ENCODE measurements around the gene SURF2.
"Not testable (repeated sequence)": the region's sequence is repeated elsewhere in the genome, so short reads cannot be mapped to it uniquely, and the experiment has no call there.

SURF2 gene

DNA sequence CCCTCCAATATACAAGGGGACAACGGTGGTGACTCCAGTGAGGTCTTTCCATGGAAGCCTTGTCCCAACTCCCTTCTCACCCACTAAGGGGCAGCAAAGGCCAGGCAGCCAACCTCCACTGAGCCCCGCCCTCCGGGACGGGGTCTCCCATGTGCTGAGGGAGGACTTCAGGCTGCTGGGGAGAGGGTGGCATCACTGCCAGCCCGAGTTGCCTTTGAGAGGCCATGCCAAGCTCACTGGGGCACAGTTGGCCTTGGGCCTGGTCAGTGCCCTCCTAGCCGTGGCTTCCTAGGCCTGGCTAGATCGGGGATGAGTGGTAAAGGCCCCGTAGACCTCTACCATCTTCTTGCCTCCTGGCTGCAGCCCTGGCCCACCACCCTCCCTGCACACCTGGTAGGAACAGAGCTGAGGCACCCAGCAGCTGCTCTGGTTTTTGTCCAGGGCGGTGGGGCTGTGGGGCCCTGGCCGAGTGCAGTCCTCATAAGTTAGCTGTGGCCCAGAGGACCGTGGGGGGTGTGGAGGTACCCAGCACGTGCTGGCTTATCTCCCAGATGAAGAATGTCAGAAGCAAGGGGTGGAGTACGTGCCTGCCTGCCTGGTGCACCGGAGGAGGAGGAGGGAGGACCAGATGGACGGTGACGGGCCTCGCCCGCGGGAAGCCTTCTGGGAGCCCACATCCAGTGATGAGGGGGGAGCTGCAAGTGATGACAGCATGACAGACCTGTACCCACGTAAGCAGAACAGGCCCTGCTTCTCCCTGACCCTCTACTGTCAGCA lies 3.2 kb downstream of the SURF2 start:
- DNase-seq, result no peak

DNA sequence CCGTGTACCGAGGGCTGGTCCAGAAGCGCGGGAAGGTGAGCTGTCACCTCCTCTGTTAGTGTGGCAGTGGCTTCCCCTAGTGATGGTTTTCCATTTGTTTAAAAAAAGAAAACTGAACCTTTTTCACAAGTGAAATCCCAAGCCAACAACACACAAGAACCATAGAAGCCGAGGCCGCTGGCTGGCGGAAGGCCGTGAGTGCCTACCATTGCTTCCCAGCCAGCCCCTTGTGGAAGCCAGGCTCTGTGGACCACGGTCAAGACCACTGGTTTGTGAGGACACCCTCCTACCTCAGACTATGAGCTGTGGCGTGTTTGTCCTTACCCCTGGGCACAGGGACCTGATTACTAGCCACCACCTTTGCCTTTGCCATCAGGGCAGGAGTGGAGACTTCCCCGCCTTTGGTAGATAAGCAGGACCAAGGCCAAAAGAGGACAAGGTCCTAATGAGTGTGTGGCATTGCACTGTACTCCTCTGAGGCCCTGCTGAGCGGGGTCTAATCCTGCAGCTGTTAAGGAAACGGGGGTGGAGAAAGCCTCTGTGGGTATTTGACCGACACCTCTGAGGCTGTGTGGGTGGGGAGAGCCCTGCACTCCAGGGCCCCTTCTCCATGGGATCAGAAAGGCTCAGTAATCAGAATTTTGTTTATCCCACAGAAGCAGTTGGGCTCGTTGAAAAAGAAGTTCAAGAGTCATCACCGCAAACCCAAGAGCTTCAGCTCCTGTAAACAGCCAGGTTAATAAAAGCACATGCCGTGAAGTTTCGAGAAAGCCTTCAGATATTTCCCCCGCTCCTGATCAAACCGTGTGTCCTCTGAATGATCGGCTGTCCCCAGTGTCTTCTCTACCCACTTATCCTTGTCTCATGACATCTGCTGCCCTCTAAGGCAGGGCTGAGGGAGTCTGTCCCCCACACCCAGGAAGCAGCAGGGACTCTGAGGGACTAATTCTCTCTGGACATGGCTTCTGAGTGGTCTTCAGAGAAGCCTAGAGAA lies 4.3 kb downstream of the SURF2 start:
- no peak for DNase-seq

DNA sequence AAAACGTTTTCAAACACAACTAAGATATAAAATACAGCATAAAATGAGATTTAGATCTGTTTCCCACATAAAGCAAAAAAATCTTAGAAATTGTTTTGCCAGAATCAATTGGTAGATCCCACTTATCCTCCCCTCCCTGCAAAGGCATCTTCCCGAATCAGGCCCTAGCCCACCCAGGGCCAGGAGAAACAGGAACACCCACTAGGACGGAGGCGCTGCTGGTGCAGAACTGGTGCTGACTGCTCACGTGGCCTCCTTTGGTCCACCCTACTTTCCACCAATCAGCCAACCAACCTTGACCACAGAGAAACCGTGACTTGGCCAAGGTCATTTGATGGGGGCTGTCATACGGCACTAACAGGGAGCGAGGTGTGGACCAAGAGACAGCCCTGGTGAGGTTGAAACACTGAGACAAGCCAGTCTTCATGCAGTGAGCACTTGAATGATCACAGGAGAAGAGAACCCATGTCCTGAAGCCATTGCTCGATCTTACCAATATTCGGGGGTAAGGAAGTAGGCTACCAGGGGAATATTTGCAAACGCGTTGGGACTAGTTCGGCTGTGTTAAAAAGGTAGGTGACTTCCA lies 5.2 kb downstream of the SURF2 start:
- no peak for DNase-seq

DNA sequence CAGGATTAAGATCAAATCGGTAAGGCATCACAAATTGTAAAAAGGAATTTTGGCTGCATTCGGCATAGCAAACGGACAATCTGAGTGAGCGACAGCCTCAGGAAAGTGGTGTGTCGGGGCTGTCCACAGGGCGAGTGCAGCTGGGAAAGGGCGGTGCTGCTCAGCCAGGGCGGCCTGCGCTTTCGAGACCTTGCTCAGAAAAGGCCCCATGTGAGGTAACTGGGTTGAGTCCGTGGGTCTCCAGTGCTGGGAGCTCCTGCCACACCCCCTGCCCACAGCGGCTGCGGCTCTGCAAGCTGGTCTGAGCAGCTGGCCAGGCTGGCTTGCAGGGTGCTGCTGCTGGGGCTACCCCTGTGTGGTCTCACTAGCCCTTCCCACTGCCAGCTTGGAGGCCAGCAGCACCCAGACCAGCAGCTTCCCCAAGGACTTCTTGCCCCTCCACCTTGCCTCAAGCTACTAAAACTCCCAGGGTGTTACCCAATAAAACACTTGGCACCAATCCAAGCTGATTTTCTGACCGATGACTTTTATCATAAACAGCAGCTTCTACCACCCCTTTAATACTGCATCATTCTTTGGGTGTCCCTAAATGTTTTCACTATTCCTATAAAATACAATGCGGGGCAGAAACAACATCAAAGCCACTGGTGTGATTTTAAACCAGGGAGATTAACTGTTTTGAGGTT lies 6.2 kb downstream of the SURF2 start:
- DNase-seq, result no peak

DNA sequence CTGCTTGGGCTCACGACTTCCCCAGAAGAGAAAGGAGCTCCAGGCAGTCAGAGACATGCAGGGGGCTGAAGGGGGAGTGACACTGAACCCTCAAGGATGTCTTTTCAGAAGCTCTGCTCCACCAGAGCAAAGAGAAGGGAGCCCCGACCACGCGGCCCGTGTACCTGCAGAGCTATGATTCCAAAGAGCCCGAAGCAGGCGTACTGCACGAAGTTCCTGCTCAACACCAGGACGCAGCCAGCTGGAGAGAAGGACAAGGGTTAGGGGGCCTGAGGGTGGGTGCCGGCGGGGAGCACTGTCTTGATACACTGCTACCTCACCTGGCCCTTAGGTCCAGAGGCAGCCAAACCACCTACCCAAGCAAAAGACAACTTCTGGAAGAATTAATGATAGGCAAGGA lies 10.1 kb downstream of the SURF2 start:
- DNase-seq, result no peak

DNA sequence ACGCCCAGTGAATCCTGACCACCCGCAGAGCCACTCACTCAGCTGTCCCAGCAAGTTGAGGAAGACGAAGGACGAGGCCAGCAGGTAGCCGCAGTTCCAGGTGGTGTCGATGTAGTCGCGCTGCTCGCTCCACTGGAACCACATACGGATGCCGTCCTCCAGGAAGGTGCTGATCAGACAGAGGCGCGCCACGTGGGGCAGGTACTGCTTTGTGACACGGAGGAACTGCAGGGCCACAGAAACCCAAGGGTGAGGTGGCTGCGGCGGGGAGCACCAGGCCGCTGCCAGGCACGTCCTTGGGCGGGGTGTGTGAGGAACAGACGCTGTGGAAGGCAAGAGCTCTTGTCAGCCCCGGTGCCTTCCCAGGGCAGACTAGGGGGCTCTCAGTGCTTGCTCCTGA lies 10.9 kb downstream of the SURF2 start:
- DNase-seq, result no peak

DNA sequence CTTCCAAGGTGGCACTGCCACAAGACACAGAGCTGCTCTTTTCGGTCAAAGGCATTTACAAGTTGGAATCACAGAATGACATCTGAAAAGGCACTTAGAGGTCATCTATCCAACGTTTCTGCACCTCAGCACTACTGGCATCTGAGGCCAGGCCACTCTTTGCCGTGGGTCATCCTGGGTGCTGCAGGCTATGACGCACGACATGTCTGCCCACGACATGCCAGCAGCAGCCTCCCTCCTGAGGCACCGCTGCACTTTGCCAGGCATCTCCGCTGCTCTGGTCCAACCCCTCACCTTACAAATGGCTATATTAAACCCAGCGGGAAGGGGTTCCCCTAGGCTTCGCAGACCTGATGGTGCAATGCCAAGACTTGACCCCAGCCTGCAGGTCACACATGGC lies 11.4 kb downstream of the SURF2 start:
- DNase-seq, result no peak

DNA sequence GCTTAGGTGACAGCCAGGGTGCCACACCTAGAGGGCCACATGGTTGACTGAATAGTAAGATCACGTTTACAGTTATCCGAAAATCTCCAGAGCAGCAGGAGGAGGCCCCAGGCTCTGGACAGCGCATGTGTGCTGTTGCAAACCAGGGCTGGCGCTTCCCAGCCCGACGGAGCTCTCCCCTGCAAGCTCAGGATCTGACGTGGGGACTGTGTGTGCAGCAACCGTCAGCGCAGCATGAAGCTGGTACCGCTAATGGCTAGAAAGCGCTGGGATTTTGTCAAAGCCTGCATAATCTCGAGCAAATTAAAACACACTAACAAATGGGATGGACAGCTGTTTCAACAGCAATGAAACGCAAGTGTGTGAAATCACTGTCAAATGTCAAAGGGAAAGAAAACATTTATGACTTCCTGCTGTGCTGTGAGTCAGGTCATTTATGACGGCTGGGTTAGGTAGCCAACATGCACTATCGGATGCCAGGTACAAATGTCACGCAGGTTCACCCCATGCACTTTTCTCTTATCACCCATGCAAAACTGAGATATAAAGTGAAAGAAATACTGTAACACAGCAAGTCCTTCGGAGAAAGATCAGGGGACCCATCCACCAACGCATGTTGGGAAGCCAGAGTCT lies 12.0 kb downstream of the SURF2 start:
- no peak for DNase-seq

DNA sequence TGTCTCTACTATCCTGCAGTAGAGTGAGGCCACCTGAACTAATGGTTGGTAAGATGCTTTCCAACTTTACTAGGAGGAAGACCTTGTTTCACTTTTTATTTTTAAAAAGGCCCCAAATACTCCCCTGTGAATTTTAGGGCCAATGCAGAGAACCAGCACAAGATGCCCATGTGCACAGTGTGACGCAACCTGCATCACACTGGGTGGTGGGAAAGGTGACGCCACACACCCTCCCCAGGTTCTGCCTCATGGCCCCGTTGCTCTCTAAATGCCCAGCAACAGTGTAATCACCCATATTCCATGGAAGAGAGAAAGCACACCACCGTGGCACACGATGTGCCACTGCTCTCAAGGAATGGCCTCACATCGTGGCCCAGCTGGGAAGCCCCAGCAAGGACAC lies 13.1 kb downstream of the SURF2 start:
- DNase-seq, result no peak

DNA sequence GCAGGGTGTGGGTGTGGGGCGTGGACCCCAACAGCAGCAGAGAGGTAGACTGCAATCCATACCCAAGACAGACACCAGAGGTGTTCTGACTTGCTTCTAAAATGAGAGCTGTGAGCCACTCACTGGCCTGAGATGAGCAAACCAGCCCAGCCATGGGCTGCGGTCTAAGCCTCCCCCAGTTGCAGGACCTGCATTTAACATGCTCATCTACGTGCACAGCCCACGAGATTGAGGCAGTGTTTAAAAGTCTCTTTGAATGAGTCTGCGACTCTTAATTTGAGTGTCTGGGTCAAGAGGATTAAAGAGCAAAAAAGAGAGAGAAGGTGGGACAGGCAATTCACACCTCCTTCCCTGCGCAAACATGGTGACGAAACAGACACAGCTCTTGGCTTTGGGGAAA lies 13.6 kb downstream of the SURF2 start:
- no peak for DNase-seq

DNA sequence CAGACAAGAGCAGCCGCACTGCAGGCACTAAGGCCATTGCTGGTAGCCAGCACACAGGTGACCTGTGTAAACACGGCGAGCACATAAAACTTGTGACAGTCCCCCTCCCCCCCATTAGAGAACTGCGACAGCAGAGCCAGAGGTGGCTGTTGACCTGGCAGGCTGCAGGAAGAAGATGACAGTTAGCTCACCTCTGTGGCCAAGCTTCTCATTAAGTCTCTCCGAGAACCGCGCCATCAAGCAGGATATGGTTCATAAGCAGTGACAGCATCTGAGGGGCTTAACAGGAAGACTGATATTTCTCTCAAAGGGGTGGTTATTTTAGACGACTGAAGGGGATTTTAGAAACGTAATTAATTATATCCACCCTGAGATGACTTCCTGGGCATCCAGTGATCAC lies 14.3 kb downstream of the SURF2 start:
- DNase-seq, result no peak

DNA sequence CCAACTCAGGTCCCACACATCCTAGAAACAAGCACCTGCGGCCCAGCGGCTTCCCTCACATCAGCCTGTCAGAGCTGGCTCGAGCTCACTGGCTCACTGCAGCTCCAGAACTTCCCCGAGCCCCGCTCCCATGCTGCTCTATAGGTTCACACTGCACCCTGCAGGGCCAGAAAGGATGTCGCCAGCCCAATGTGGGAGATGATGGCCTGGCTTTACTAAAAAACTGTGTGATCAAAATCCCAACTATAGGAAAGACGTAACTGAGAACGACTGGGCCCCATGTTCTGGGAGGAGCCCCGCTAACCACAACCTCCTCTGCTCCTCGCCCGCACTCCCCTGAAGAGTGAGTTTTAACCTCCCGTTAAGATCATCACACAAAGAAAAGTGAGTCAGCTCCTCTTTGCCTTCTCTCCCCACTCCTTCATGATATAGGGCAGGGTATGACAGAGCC lies 14.9 kb downstream of the SURF2 start:
- DNase-seq, result no peak

DNA sequence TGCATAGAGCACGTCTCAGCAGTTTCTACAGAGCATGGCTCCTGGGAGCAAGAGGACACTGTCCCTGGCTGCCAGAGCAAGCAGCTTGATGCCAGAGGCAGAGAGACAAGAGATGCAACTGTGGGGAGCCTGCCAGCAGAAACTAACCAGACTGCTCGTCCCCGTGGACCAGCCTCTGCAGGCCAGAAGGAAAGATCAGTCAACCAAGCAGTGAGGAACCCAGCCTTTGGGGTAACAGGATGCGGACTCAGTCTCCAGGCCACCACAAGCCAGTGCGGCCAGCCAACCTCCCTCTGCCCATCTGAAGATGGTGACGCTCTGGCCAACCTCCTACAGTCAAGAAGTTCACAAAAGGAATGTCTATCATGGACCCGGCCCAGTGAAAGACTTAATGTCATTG lies 15.8 kb downstream of the SURF2 start:
- no peak for DNase-seq

DNA sequence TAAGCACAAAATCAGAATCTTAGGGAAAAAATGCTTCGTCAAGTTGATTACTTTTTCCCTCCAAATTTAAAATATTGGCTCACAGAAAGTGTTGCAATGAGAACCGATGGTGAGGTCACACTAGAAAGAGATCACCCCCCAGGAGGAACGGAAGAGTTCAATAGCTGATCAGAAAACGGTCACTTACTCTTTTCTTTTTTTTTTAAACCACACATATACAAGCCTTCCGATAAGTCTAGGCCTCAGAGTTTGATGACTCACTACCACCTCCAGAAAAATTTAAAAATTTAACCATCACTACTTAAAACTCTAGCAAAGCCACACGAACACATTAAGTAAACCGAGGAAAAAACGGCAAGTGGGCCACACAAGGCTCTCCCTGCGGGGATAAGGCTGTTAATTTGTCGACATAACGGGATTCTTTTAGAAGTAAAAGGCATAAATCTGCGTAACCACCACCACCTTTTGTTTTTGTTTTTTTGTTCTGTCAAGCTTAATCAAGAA lies 18.3 kb downstream of the SURF2 start:
- DNase-seq, result no peak

DNA sequence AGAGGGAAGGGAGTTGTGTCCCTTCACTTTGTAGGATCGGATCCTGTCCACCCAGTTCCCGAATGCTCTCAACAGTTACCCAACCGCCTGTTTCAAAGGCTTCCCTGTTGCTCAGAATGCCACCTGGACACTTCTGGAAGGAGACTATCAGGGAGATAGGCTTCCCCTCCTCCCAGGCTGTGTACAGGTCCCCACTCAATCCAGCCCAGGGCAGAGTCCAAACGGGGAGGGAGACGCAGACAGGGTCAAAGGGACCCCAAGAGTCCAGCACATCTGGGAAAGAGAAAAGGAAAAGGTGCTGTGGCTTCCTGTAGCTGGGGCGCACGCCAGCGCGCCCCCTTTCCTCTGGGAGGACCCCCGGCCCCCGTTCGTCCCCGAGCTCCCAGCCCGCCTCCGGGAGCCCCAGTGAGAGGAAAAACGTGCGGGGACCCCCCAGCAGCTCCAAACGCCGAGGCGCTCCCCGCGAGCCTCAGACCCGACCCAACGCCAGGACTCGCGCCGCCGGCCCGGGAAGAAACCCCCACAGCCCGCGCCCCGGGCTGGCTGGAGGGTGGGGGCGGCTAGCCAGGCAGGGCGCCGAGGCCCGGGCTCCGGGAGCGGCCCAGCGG lies 18.9 kb downstream of the SURF2 start:
- DNase-seq, result no peak

DNA sequence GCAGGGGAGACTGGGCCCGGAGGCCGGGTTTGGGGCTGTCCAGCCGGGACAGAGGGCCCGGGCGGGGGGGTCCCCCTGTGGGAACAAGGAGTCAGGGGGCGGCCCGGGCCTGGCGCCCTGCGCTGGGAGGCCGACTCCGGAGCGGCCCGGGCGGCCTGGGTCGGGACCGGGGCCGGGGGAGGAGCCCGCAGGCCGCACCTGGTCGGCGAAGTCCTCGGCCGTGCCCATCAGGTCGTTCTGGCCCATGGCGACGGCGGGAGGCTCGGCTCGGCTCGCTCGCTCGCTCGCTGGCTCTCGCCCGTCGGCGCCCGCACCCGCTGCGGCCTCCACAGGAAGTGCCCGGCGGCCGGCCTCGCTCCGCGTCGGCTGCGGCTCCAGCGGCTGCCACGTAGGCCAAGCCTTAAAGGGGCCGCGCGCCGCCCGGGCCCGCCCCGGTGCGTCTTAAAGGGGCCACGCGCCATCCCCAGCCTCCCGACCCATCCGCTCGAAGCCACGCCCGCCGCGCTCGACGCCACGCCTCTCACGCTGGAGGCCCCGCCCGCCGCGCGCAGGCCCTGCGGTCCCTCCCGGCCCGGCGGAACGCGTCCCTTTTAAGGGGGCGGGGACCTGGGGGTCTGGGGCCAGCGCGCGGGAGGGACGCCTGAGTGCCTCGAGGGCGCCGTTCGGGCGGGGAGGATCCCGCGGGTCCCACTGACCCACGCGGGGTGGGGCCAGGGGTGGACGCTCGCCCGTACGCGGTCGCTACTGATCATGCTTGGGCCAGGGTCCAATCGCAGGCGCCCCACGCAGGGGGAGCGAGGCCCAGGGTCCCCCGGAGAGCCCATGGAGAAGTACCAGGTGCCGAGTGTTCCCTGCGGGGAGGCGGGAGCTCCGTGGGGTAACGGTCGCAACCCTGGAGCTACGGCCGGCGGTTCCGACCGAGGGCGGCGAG lies 19.6 kb downstream of the SURF2 start, which contains the start of the genes STKLD1 and SURF4:
TSS of gene STKLD1 (plus strand) at position 643 of the 931 bp plus-strand sequence. CDS start at position 751, 108 bp downstream.
TSS of gene SURF4 (minus strand) at position 337 of the 931 bp plus-strand sequence. CDS start at position 246, 91 bp downstream.
- DNase-seq, result peak; percentile 92

DNA sequence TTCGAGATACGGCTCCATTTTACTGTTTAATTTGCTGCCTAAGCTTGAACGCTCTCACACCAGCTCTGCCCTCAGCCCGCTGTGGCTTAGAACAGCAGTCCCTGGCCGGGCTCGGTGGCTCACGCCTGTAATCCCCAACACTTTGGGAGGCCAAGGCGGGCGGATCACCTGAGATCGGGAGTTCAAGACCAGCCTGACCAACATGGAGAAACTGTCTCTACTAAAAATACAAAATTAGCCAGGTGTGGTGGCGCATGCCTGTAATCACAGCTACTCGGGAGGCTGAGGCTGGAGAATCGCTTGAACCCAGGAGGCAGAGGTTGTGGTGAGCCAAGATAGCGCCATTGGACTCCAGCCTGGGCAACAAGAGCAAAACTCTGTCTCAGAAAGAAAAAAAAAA lies 20.9 kb downstream of the SURF2 start:
- not testable (repeated sequence) for DNase-seq

DNA sequence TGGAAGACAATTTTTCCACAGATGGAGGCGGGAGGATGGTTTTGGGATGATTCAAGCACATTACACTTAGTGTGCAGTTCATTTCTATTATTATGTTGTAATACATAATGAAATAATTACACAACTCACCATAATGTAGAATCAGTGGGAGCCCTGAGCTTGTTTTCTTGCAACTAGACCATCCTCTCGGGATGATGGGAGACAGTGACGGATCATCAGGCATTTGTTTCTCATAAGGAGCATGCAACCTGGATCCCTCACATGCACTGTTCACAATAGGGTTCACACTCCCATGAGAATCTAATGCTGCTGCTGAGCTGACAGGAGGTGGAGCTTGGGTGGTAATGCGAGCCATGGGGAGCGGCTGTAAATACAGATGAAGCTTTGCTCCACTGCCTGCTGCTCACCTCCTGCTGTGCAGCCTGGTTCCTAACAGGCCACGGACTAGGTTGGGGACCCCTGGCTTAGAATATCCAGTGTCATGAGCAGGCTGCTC lies 21.4 kb downstream of the SURF2 start:
- no peak for DNase-seq

DNA sequence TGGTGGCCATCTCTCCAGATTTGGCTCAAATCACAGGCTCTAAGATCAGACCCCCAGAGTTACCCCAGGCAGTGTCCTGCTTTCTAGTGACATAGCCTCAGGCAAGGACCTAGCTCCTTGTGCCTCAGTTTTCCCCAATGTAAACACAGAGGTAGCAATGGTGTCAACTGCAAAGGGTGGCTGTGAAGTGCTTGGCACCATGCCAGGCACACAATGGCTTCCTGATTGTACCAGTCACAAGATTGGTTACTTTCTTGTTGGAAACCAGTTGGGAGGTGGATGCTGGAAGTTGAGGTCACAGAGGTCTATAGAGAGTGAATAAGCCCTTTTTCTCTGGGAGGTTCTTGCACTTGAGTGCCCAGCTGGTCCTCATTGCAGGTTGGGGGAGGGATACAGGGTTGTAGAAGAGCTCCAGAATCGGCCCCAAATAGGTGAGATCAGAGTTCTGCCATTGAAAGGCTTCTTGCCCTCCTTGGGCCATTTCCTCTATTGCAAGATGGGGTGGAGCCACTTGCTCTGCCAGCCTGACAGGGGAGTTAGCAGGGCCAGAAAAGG lies 22.1 kb downstream of the SURF2 start:
- DNase-seq, result no peak

Measured in NCI-H510A (cell line).